ENCODE measurements around the gene GPHN. TPM values are rescaled to one million over a fixed set of nuclear protein-coding genes. Genes with fewer than 3 reads are reported as not detected.

GPHN gene
- total RNA-seq, 1 experiment from 2014 or later, result 18.1 TPM

DNA sequence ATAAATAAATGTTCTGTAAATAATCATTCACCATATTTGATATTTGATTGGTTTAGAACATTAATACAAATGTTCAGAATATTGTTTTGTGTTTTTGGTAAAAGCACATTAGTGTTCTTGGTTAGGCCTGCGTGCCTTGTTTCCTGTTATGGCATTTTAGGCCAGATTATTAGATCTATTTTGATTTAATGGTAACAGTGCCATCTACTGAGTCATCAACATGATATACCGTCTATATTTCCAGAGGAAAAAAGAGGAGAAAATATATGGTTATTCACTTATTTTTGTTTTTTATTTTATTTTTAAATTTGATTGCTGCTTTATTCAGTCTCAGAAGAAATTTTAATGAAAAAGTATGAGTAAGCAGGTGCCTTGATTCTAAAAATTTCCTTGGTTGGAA lies 60.3 kb downstream of the GPHN start:
- TF ChIP-seq MAX (CRISPR knock-in tag; IDR thresholded peaks at IDR 0.05) (no peak), EMX1 (CRISPR knock-in tag; IDR thresholded peaks at IDR 0.05) (no peak), STAT6 (CRISPR knock-in tag; conservative IDR thresholded peaks at IDR 0.05; ENCODE audit: low read depth) (no peak), CREM (CRISPR knock-in tag; IDR thresholded peaks at IDR 0.05) (no peak), NR1H2 (CRISPR knock-in tag; IDR thresholded peaks at IDR 0.05) (no peak), ARID4B (CRISPR knock-in tag; IDR thresholded peaks at IDR 0.05; ENCODE audit: borderline replicate concordance) (no peak), ELF4 (CRISPR knock-in tag; IDR thresholded peaks at IDR 0.05; ENCODE audit: low read depth) (no peak), ATF2 (CRISPR knock-in tag; IDR thresholded peaks at IDR 0.05; ENCODE audit: borderline replicate concordance, low read depth) (no peak), ZNF423 (CRISPR knock-in tag; IDR thresholded peaks at IDR 0.05) (no peak), IRF1 (CRISPR knock-in tag; IDR thresholded peaks at IDR 0.05) (no peak), FOXJ3 (CRISPR knock-in tag; IDR thresholded peaks at IDR 0.05; ENCODE audit: borderline replicate concordance) (no peak), SMAD4 (CRISPR knock-in tag; IDR thresholded peaks at IDR 0.05) (no peak)
- CTCF ChIA-PET, result no interaction called here
- POLR2A ChIA-PET, result no interaction called here
- H3K9me3 Mint-ChIP-seq, result peaks cover 24% of the 10 kb centered on the region
- DNase-seq (ENCODE audit: low spot score) (no peak), ATAC-seq (no peak)
- no peak overlapping the region for H3K4me3 Mint-ChIP-seq
- H3K27ac Mint-ChIP-seq, result no peak overlapping the region
- no peaks in the 10 kb centered on the region for H3K27me3 Mint-ChIP-seq (ENCODE audit: low read depth)
- peaks cover 4% of the 10 kb centered on the region; the same call in 1 of the 2 replicates for H3K36me3 Mint-ChIP-seq
- H3K4me1 Mint-ChIP-seq, result peaks cover 17% of the 10 kb centered on the region

GRCh38 chr14:66572826-66573225 lies 64.9 kb downstream of the GPHN start:
- Mint-ChIP-seq H3K9me3 (peaks cover 57% of the 10 kb centered on the region), H3K4me3 (no peak overlapping the region), H3K36me3 (peaks cover 36% of the 10 kb centered on the region), H3K27ac (no peak overlapping the region), H3K27me3 (ENCODE audit: low read depth) (no peaks in the 10 kb centered on the region), H3K4me1 (no peaks in the 10 kb centered on the region)
- POLR2A ChIA-PET, result no interaction called here
- CTCF ChIA-PET, result interaction anchor here (1.1 kb wide), 1 partner anchor 213 kb away, joined by 3 read pairs; no protein-coding TSS in a partner anchor
- ATAC-seq (no peak), DNase-seq (ENCODE audit: low spot score) (no peak)
- TF ChIP-seq NFYB (CRISPR knock-in tag; conservative IDR thresholded peaks at IDR 0.05; ENCODE audit: low read depth) (no peak), E2F1 (CRISPR knock-in tag; IDR thresholded peaks at IDR 0.05) (no peak), CREB1 (CRISPR knock-in tag; IDR thresholded peaks at IDR 0.05) (no peak), PRRX2 (CRISPR knock-in tag; IDR thresholded peaks at IDR 0.05) (no peak), SMAD4 (CRISPR knock-in tag; IDR thresholded peaks at IDR 0.05) (no peak), HMGXB4 (CRISPR knock-in tag; IDR thresholded peaks at IDR 0.05) (no peak), NR3C1 (CRISPR knock-in tag; conservative IDR thresholded peaks at IDR 0.05; ENCODE audit: low read depth) (no peak), ATF1 (CRISPR knock-in tag; IDR thresholded peaks at IDR 0.05) (no peak)
- TF ChIP-seq, protein P1, sequence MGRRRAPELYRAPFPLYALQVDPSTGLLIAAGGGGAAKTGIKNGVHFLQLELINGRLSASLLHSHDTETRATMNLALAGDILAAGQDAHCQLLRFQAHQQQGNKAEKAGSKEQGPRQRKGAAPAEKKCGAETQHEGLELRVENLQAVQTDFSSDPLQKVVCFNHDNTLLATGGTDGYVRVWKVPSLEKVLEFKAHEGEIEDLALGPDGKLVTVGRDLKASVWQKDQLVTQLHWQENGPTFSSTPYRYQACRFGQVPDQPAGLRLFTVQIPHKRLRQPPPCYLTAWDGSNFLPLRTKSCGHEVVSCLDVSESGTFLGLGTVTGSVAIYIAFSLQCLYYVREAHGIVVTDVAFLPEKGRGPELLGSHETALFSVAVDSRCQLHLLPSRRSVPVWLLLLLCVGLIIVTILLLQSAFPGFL (CRISPR knock-in tag; IDR thresholded peaks at IDR 0.05; ENCODE audit: borderline replicate concordance), result no peak
- TF ChIP-seq, protein P2, sequence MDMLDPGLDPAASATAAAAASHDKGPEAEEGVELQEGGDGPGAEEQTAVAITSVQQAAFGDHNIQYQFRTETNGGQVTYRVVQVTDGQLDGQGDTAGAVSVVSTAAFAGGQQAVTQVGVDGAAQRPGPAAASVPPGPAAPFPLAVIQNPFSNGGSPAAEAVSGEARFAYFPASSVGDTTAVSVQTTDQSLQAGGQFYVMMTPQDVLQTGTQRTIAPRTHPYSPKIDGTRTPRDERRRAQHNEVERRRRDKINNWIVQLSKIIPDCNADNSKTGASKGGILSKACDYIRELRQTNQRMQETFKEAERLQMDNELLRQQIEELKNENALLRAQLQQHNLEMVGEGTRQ (CRISPR knock-in tag; IDR thresholded peaks at IDR 0.05), result no peak
